ENCODE measurements around the gene HMGCS2.

GRCh38 chr1:119779869-119780356, 11.2 kb upstream of the HMGCS2 start:
- TF ChIP-seq ELF1 (IDR thresholded peaks at IDR 0.05) (no peak), POLR2AphosphoS5 (IDR thresholded peaks at IDR 0.05; ENCODE audit: low read depth, low read length) (no peak), NFIC (IDR thresholded peaks at IDR 0.05; ENCODE audit: borderline replicate concordance) (no peak), TAF1 (IDR thresholded peaks at IDR 0.05; ENCODE audit: borderline replicate concordance, low read depth, low read length) (no peak), MEF2A (IDR thresholded peaks at IDR 0.05; ENCODE audit: borderline replicate concordance, low read depth) (no peak), EP300 (IDR thresholded peaks at IDR 0.05; ENCODE audit: borderline replicate concordance in 1 of 2, low read depth in 1 of 2, low read length in 1 of 2) (no peak), CTCF (IDR thresholded peaks at IDR 0.05) (no peak)

Measured in SK-N-SH (cell line).